GM10266 (cell line): ENCODE results near the gene MCCC1.

Experiments used
- DNase-seq: peaks from one replicate; pipeline ENCODE4 v3.0.0; 2012; ENCODE audit errors: extremely low spot score
- CTCF ChIP-seq: IDR thresholded peaks from 2 replicates; pipeline ENCODE4 v1.5.1; 2012; ENCODE audit warnings: mild to moderate bottlenecking, low read depth; ENCODE audit not compliant: control insufficient read depth, insufficient read depth; ENCODE audit errors: missing control alignments

MCCC1 gene

GRCh38 chr3:183099026-183099837 is at the start of gene MCCC1:
MCCC1 (minus strand) TSS chr3:183099496; CDS start chr3:183099440, 56 bp downstream.
- TF ChIP-seq CTCF = no peak

GRCh38 chr3:183148056-183148455 is 48.8 kb upstream of the MCCC1 start:
- no peak for TF ChIP-seq CTCF
- no peak for DNase-seq

More at GRCh38 chr3:183099026-183099837, at the start of gene MCCC1:
- peak; percentile 100 for DNase-seq

- DNase-seq = no peak
- TF ChIP-seq CTCF = no peak
Measured at GRCh38 chr3:183144363-183144762, 45.1 kb upstream of the MCCC1 start.

DNA sequence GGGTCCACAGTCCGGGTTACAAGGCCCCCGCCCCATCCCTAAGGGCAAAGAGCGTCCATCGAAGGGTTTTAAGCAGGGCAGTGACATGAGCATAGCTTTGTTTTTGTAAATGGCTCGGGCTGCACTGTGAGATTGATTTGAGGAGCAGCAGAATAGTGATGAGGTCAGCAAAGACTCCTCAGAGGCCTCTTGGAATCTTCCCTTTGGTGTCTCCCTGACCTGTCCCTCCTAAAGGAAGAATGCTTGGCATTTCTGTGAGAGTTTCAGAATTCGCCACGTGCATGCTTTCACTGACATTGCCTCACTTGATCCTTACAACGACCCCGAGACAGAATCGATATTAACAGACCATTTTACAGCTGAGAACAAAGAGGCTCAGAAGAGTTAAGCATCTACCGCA is 42.9 kb upstream of the MCCC1 start:
- DNase-seq = no peak
- TF ChIP-seq CTCF = no peak

DNA sequence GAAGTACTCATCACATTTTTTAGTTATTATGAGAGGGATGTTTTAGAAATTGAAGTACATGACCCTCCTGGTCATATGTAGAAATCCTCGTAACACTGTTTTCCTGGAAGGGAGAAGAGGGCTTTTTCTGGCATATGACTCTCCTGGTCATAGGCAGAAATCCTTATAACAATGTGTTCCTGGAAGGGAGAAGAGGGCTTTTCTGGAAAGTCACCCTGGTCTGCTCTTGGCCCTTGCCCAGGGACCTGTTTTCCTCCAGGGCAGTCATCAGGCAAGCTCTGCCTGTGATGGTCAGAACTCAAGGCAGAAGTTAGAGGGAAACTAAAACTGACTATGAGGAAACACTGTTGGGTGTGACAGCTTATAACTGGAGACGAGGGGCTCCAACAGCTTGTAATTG is 35.5 kb upstream of the MCCC1 start:
- TF ChIP-seq CTCF = no peak
- DNase-seq = no peak

- DNase-seq = no peak
- TF ChIP-seq CTCF = no peak
Measured at GRCh38 chr3:183132409-183132808, 33.1 kb upstream of the MCCC1 start.

DNA sequence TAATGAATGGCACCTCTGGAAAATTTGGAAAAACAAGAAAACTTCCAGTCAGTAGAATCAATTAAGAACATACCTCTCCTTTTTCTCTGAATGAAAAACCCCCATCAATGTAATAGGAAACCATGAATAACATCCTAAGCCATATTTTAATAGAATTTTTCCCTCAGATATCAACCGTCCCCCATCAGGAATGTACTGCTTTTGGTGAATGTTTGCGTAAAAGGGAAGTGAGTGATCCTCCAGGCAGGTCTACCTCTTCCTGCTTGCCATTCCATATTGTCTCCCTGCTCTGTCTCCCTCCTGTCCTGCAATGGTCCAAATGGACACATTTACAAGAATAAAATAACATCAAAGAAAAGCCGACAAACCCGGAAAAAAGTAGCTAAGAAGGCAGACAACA is 32.4 kb upstream of the MCCC1 start:
- no peak for DNase-seq
- no peak for TF ChIP-seq CTCF
